WTC11 (cell line): ENCODE data around the gene RGS7. TPM values are rescaled to one million over a fixed set of nuclear protein-coding genes. Genes with fewer than 3 reads are reported as not detected.

ENCODE experiments used
- ATAC-seq: fragments of 200-7000 bp; cut with Tn5 transposase; 2 replicates; pipeline ENCODE4 v1.10.0; 2021; ENCODE audit warnings: mild to moderate bottlenecking, moderate library complexity
- CTCF ChIA-PET: fragments of 300-600 bp; sonication (Branson Sonifier 250); formaldehyde crosslinking; loops from one replicate; lab custom pipeline; 2021; ENCODE audit warnings: antibody characterized with exemption; lab: Charles Lee
- POLR2A ChIA-PET: fragments of 350-600 bp; sonication (Branson Sonifier 250); formaldehyde crosslinking; loops from one replicate; lab custom pipeline; 2021; ENCODE audit warnings: antibody characterized with exemption; lab: Charles Lee
- DNase-seq: peaks from one replicate; pipeline ENCODE4 v3.0.0; 2021; ENCODE audit warnings: low spot score
- H3K27ac Mint-ChIP-seq: 2 replicates; pipeline ENCODE4 v1.8.0; 2021; ENCODE audit warnings: mixed read lengths
- H3K27me3 Mint-ChIP-seq: 2 replicates; pipeline ENCODE4 v1.8.0; 2021; ENCODE audit warnings: low read depth, mild to moderate bottlenecking, moderate library complexity, mixed read lengths
- H3K36me3 Mint-ChIP-seq: 2 replicates; pipeline ENCODE4 v1.8.0; 2021; ENCODE audit warnings: mixed read lengths
- H3K4me1 Mint-ChIP-seq: 2 replicates; pipeline ENCODE4 v1.8.0; 2022; ENCODE audit warnings: mixed read lengths
- H3K4me3 Mint-ChIP-seq: 2 replicates; pipeline ENCODE4 v1.8.0; 2021; ENCODE audit warnings: mild to moderate bottlenecking, moderate library complexity, mixed read lengths
- H3K9me3 Mint-ChIP-seq: 2 replicates; pipeline ENCODE4 v1.8.0; 2021; ENCODE audit warnings: mixed read lengths
- ARID4B ChIP-seq: sonication (generic); formaldehyde crosslinking; IDR thresholded peaks from 2 replicates; pipeline ENCODE4 v1.8.0; 2023; ENCODE audit warnings: missing genetic modification reagents, mild to moderate bottlenecking, borderline replicate concordance
- CBFB ChIP-seq: sonication (generic); formaldehyde crosslinking; IDR thresholded peaks from 2 replicates; pipeline ENCODE4 v1.8.1; 2022; ENCODE audit warnings: mild to moderate bottlenecking, low read depth, missing genetic modification reagents
- E2F4 ChIP-seq: sonication (generic); formaldehyde crosslinking; IDR thresholded peaks from 2 replicates; pipeline ENCODE4 v1.8.1; 2022; ENCODE audit warnings: low read depth, mild to moderate bottlenecking, moderate library complexity, missing genetic modification reagents, borderline replicate concordance
- FOXK1 ChIP-seq: sonication (generic); formaldehyde crosslinking; IDR thresholded peaks from 2 replicates; pipeline ENCODE4 v1.8.0; 2022; ENCODE audit warnings: mild to moderate bottlenecking, moderate library complexity, missing genetic modification reagents
- GRHL2 ChIP-seq: fragments of 250-450 bp; sonication (Bioruptor Pico); IDR thresholded peaks from 2 replicates; pipeline ENCODE4 v1.8.0; 2022; ENCODE audit warnings: mild to moderate bottlenecking, moderate library complexity; ENCODE audit not compliant: insufficient replicate concordance, severe bottlenecking
- GTF2I ChIP-seq: fragments of 250-450 bp; sonication (Bioruptor Pico); conservative IDR thresholded peaks from 2 replicates; pipeline ENCODE4 v1.4.0; 2021; ENCODE audit warnings: mild to moderate bottlenecking
- NFATC4 ChIP-seq: fragments of 250-450 bp; sonication (Bioruptor Pico); IDR thresholded peaks from 2 replicates; pipeline ENCODE4 v1.9.0; 2021; ENCODE audit warnings: mild to moderate bottlenecking
- NFYB ChIP-seq: sonication (generic); formaldehyde crosslinking; conservative IDR thresholded peaks from 2 replicates; pipeline ENCODE4 v1.8.0; 2022; ENCODE audit warnings: low read depth, missing genetic modification reagents
- PRDM15 ChIP-seq: sonication (generic); formaldehyde crosslinking; IDR thresholded peaks from 2 replicates; pipeline ENCODE4 v1.8.0; 2022; ENCODE audit warnings: missing genetic modification reagents
- SMAD3 ChIP-seq: sonication (generic); formaldehyde crosslinking; IDR thresholded peaks from 2 replicates; pipeline ENCODE4 v1.8.0; 2022; ENCODE audit warnings: missing genetic modification reagents, mild to moderate bottlenecking, borderline replicate concordance
- SMAD4 ChIP-seq: sonication (generic); formaldehyde crosslinking; IDR thresholded peaks from 2 replicates; pipeline ENCODE4 v1.8.0; 2022; ENCODE audit warnings: mild to moderate bottlenecking, missing genetic modification reagents
- TEAD1 ChIP-seq: sonication (generic); formaldehyde crosslinking; IDR thresholded peaks from 2 replicates; pipeline ENCODE4 v1.8.0; 2022; ENCODE audit warnings: mild to moderate bottlenecking, missing genetic modification reagents
- TP53 ChIP-seq: sonication (generic); formaldehyde crosslinking; IDR thresholded peaks from 2 replicates; pipeline ENCODE4 v1.8.1; 2023; ENCODE audit warnings: mild to moderate bottlenecking, missing genetic modification reagents
- USF1 ChIP-seq: sonication (generic); formaldehyde crosslinking; IDR thresholded peaks from 2 replicates; pipeline ENCODE4 v1.8.0; 2022; ENCODE audit warnings: mild to moderate bottlenecking, missing genetic modification reagents
- ZBTB21 ChIP-seq: sonication (generic); formaldehyde crosslinking; IDR thresholded peaks from 2 replicates; pipeline ENCODE4 v1.8.1; 2023; ENCODE audit warnings: mild to moderate bottlenecking, missing genetic modification reagents, borderline replicate concordance
- ZBTB43 ChIP-seq: sonication (generic); formaldehyde crosslinking; IDR thresholded peaks from 2 replicates; pipeline ENCODE4 v1.8.1; 2023; ENCODE audit warnings: mild to moderate bottlenecking, missing genetic modification reagents
- ZNF138 ChIP-seq: sonication (generic); formaldehyde crosslinking; conservative IDR thresholded peaks from 2 replicates; pipeline ENCODE4 v1.8.1; 2022; ENCODE audit warnings: mild to moderate bottlenecking, moderate library complexity, missing genetic modification reagents
- ZNF281 ChIP-seq: sonication (generic); formaldehyde crosslinking; IDR thresholded peaks from 2 replicates; pipeline ENCODE4 v1.8.0; 2023; ENCODE audit warnings: mild to moderate bottlenecking, missing genetic modification reagents
- ZNF512 ChIP-seq: sonication (generic); formaldehyde crosslinking; IDR thresholded peaks from 2 replicates; pipeline ENCODE4 v1.8.1; 2022; ENCODE audit warnings: missing genetic modification reagents, borderline replicate concordance
- total RNA-seq: library from RNA; stranded (reverse); gene quantifications from 3 replicates; pipeline ENCODE4 v1.2.3, GENCODE V29; 2021
- TF ChIP-seq, protein P1 (sequence below): fragments of 250-450 bp; sonication (Bioruptor Pico); IDR thresholded peaks from 2 replicates; pipeline ENCODE4 v1.9.0; 2021; ENCODE audit warnings: mild to moderate bottlenecking

RGS7 gene
- total RNA-seq, 1 experiment from 2014 or later: 1.2 TPM

- TF ChIP-seq ZNF281 (no peak), NFYB (CRISPR knock-in tag) (no peak), PRDM15 (CRISPR knock-in tag) (no peak), NFATC4 (CRISPR knock-in tag) (no peak), FOXK1 (no peak), USF1 (no peak), ZBTB21 (CRISPR knock-in tag) (no peak), ZNF512 (CRISPR knock-in tag) (no peak), ZNF138 (CRISPR knock-in tag) (no peak), SMAD4 (no peak), TEAD1 (CRISPR knock-in tag) (no peak), GTF2I (CRISPR knock-in tag) (no peak), SMAD3 (CRISPR knock-in tag) (no peak), ZBTB43 (CRISPR knock-in tag) (no peak), GRHL2 (CRISPR knock-in tag) (no peak)
- TF ChIP-seq, protein P1, sequence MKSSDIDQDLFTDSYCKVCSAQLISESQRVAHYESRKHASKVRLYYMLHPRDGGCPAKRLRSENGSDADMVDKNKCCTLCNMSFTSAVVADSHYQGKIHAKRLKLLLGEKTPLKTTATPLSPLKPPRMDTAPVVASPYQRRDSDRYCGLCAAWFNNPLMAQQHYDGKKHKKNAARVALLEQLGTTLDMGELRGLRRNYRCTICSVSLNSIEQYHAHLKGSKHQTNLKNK (CRISPR knock-in tag): no peak
- ChIA-PET POLR2A (no interaction called here), CTCF (no interaction called here)
- Mint-ChIP-seq H3K36me3 (peaks cover 4% of the 10 kb centered on the region; the same call in 1 of the 2 replicates), H3K4me1 (no peaks in the 10 kb centered on the region), H3K9me3 (peaks cover 18% of the 10 kb centered on the region), H3K4me3 (no peak overlapping the region), H3K27me3 (no peaks in the 10 kb centered on the region), H3K27ac (no peak overlapping the region)
- DNase-seq: no peak
- no peak for ATAC-seq
These were observed 431.7 kb downstream of the RGS7 start for GRCh38 chr1:240925273-240925672.

DNA sequence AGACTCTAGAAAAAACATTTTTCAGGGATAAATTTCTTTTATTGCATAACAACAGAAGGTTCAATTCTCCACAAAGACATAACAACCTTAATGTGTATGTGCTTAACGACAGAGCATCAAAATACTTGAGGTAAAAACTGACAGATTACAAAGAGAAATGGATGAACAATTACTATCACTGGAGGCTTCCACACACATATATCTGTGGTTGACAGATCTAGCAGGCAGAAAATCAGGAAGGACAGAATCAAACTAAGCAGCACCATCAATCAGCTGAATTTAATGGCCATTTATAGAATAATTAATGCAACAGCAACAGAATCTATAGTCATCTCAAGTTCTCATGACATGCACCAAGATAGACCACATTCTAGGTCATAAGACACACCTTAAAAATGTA lies 439.0 kb downstream of the RGS7 start:
- ATAC-seq (no peak), DNase-seq (no peak)
- no peak overlapping the region for H3K27ac Mint-ChIP-seq
- H3K36me3 Mint-ChIP-seq: peaks cover 4% of the 10 kb centered on the region; the same call in 1 of the 2 replicates
- H3K4me1 Mint-ChIP-seq: no peaks in the 10 kb centered on the region
- no peaks in the 10 kb centered on the region for H3K27me3 Mint-ChIP-seq
- H3K9me3 Mint-ChIP-seq: peaks cover 21% of the 10 kb centered on the region
- H3K4me3 Mint-ChIP-seq: no peak overlapping the region
- ChIA-PET CTCF (no interaction called here), POLR2A (no interaction called here)
- TF ChIP-seq ARID4B (CRISPR knock-in tag): no peak
- TF ChIP-seq TP53 (CRISPR knock-in tag): no peak
- TF ChIP-seq E2F4: no peak
- no peak for TF ChIP-seq CBFB
